HepG2 (cell line): ENCODE data around the gene BTAF1. TPM values are rescaled to one million over a fixed set of nuclear protein-coding genes. Genes with fewer than 3 reads are reported as not detected.

Experiments
- ATAC-seq: fragments of 200-7000 bp; cut with Tn5 transposase; 3 replicates; pipeline ENCODE4 v1.9.1; 2020; ENCODE audit warnings: mild to moderate bottlenecking, moderate library complexity
- BruUV-seq: library from RNA; stranded (reverse); fragments of 400-500 nt; replicated peaks from 2 replicates; lab custom pipeline; 2021; lab: Mats Ljungman, UMichigan
- CTCF ChIA-PET: fragments of 300-600 bp; formaldehyde crosslinking; extraction: SDS; loops from one replicate; lab custom pipeline; 2021; ENCODE audit warnings: low total read pairs, inconsistent platforms, low intra/inter-chr PET ratio; lab: Yijun Ruan, JAX
- POLR2A ChIA-PET: fragments of 350-600 bp; sonication (Branson Sonifier 250); formaldehyde crosslinking; loops from one replicate; lab custom pipeline; 2020; ENCODE audit warnings: antibody characterized with exemption, inconsistent platforms; lab: Yijun Ruan, JAX
- DNase-seq: peaks from one replicate; pipeline ENCODE4 v3.0.0-alpha.2; 2015; ENCODE audit warnings: low spot score
- FAIRE-seq: peaks from 3 replicates; lab custom pipeline; 2011; peaks lifted over from hg19 to GRCh38; lab: Jason Lieb, UNC
- H2AFZ ChIP-seq: one replicate; pipeline ENCODE4 v1.6.1; 2011; ENCODE audit warnings: low read length, inconsistent platforms
- H3K27ac ChIP-seq: fragments of 300-600 bp; 3 replicates; pipeline ENCODE4 v1.8.0; 2011; ENCODE audit warnings: mixed run types, mild to moderate bottlenecking, mixed read lengths, low read length, inconsistent platforms; ENCODE audit not compliant: insufficient read depth; ENCODE audit errors: extremely low read length
- H3K27me3 ChIP-seq, 2 experiments: fragments of 200-600 bp in 1 of 2; 2 replicates in 1 of 2; 3 replicates in 1 of 2; pipeline versions ENCODE4 v1.6.0 to v1.8.0; 2011; ENCODE audit warnings: low read length in 2 of 2, mild to moderate bottlenecking in 2 of 2, moderate library complexity in 2 of 2, inconsistent platforms in 1 of 2; ENCODE audit not compliant: insufficient read depth in 2 of 2, control insufficient read depth in 1 of 2
- H3K36me3 ChIP-seq, 2 experiments: fragments of 200-600 bp in 1 of 2; replicated peaks in 1 of 2; 2 replicates in 1 of 2; 3 replicates in 1 of 2; pipeline versions ENCODE4 v1.5.1 to v1.8.0; 2011; ENCODE audit warnings: low read length in 2 of 2, inconsistent platforms in 1 of 2; ENCODE audit not compliant: insufficient read depth in 2 of 2, control insufficient read depth in 1 of 2
- H3K4me1 ChIP-seq: 2 replicates; pipeline ENCODE4 v1.5.1; 2012; ENCODE audit warnings: low read length, inconsistent platforms; ENCODE audit not compliant: insufficient read depth
- H3K4me2 ChIP-seq: 2 replicates; pipeline ENCODE4 v1.6.0; 2011; ENCODE audit warnings: low read depth, low read length, inconsistent platforms
- H3K4me3 ChIP-seq, 3 experiments: fragments of 200-600 bp in 1 of 3; sonication (generic), shearing (Covaris generic) in 1 of 3; replicated peaks in 1 of 3; 2 replicates each; pipeline ENCODE4 v1.5.1; 2011 to 2016; ENCODE audit warnings: low read length in 3 of 3, inconsistent platforms in 2 of 3, low read depth in 2 of 3, mild to moderate bottlenecking in 2 of 3, control low read depth in 1 of 3, mixed read lengths in 1 of 3; ENCODE audit not compliant: insufficient read depth in 1 of 3
- H3K79me2 ChIP-seq: one replicate; pipeline ENCODE4 v1.6.1; 2011; ENCODE audit warnings: low read length, inconsistent platforms; ENCODE audit not compliant: insufficient read depth
- H3K9ac ChIP-seq: 2 replicates; pipeline ENCODE4 v1.6.0; 2011; ENCODE audit warnings: mild to moderate bottlenecking, low read depth, low read length, inconsistent platforms; ENCODE audit not compliant: insufficient read depth
- H3K9me3 ChIP-seq: 2 replicates; pipeline ENCODE4 v1.5.1; 2012; ENCODE audit warnings: mild to moderate bottlenecking, low read length
- H4K20me1 ChIP-seq: 2 replicates; pipeline ENCODE4 v1.6.0; 2011; ENCODE audit warnings: inconsistent platforms, mild to moderate bottlenecking, low read length, moderate library complexity; ENCODE audit not compliant: insufficient read depth
- ARID4A ChIP-seq: sonication (generic); formaldehyde crosslinking; IDR thresholded peaks from 2 replicates; pipeline ENCODE4 v1.5.0; 2020; ENCODE audit warnings: mild to moderate bottlenecking, missing genetic modification reagents, borderline replicate concordance
- DMAP1 ChIP-seq: IDR thresholded peaks from 2 replicates; pipeline ENCODE4 v1.6.1; 2016
- EZH2 ChIP-seq: conservative IDR thresholded peaks from 2 replicates; pipeline ENCODE4 v1.6.1; 2012; ENCODE audit warnings: mild to moderate bottlenecking, low read depth, low read length, moderate library complexity
- MEIS2 ChIP-seq: sonication (generic); formaldehyde crosslinking; IDR thresholded peaks from 2 replicates; pipeline ENCODE4 v1.9.0; 2021; ENCODE audit warnings: mild to moderate bottlenecking, missing genetic modification reagents
- MTF2 ChIP-seq: sonication (generic); formaldehyde crosslinking; IDR thresholded peaks from 2 replicates; pipeline ENCODE4 v1.5.0; 2020; ENCODE audit warnings: missing genetic modification reagents, borderline replicate concordance
- ONECUT2 ChIP-seq: sonication (generic); formaldehyde crosslinking; IDR thresholded peaks from 2 replicates; pipeline ENCODE4 v1.4.0; 2020; ENCODE audit warnings: missing genetic modification reagents
- PHF8 ChIP-seq: sonication (generic); formaldehyde crosslinking; IDR thresholded peaks from 2 replicates; pipeline ENCODE4 v1.5.0; 2020; ENCODE audit warnings: missing genetic modification reagents
- PLRG1 ChIP-seq: fragments of 450-650 bp; conservative IDR thresholded peaks from 2 replicates; pipeline ENCODE4 v1.6.1; 2016
- TBX2 ChIP-seq: sonication (generic); formaldehyde crosslinking; IDR thresholded peaks from 2 replicates; pipeline ENCODE4 v1.5.0; 2020; ENCODE audit warnings: missing genetic modification reagents, mild to moderate bottlenecking, borderline replicate concordance
- TFE3 ChIP-seq: IDR thresholded peaks from 2 replicates; pipeline ENCODE4 v1.6.1; 2016
- TRIM24 ChIP-seq: sonication (generic); formaldehyde crosslinking; IDR thresholded peaks from 2 replicates; pipeline ENCODE4 v1.8.0; 2022; ENCODE audit warnings: mild to moderate bottlenecking, missing genetic modification reagents
- TSC22D2 ChIP-seq: sonication (generic); formaldehyde crosslinking; IDR thresholded peaks from 2 replicates; pipeline ENCODE4 v1.5.1; 2020; ENCODE audit warnings: missing genetic modification reagents, mild to moderate bottlenecking, borderline replicate concordance
- ZBTB1 ChIP-seq: sonication (generic); formaldehyde crosslinking; IDR thresholded peaks from 2 replicates; pipeline ENCODE4 v1.4.0; 2020; ENCODE audit warnings: missing genetic modification reagents, borderline replicate concordance
- ZNF20 ChIP-seq: sonication (generic); formaldehyde crosslinking; IDR thresholded peaks from 2 replicates; pipeline ENCODE4 v1.4.0; 2020; ENCODE audit warnings: mild to moderate bottlenecking, moderate library complexity, missing genetic modification reagents
- ZNF550 ChIP-seq: sonication (generic); formaldehyde crosslinking; IDR thresholded peaks from 2 replicates; pipeline ENCODE4 v1.4.0; 2020; ENCODE audit warnings: mild to moderate bottlenecking, missing genetic modification reagents, borderline replicate concordance
- ZNF782 ChIP-seq: sonication (generic); formaldehyde crosslinking; IDR thresholded peaks from 2 replicates; pipeline ENCODE4 v1.4.0; 2020; ENCODE audit warnings: missing genetic modification reagents, mild to moderate bottlenecking, borderline replicate concordance
- ZSCAN21 ChIP-seq: sonication (generic); formaldehyde crosslinking; IDR thresholded peaks from 2 replicates; pipeline ENCODE4 v1.8.0; 2022; ENCODE audit warnings: mild to moderate bottlenecking, missing genetic modification reagents, moderate library complexity, borderline replicate concordance
- WGBS: methylation state at CpG from one replicate; pipeline ENCODE4 v1.1.6; 2017; ENCODE audit warnings: low lambda C conversion rate; 5-methylcytosine and 5-hydroxymethylcytosine counted together
- in situ Hi-C: cut with HindIII; loops from 2 replicates; pipeline ENCODE4 v1.10.0; 2017; ENCODE audit warnings: low pct_unique_long_range_greater_than_20kb; ENCODE audit not compliant: extremely low pct_ligation_motif_present
- intact Hi-C: fragments of 100-400 bp; cut with micrococcal nuclease; formaldehyde crosslinking; loops from one replicate; pipeline ENCODE4 v1.10.0; 2022; ENCODE audit not compliant: unreplicated experiment
- polyA plus RNA-seq, 8 experiments: library from polyadenylated mRNA; depleted of rRNA in 3 of 8; stranded (reverse) in 7 of 8; unstranded in 1 of 8; fragments of >200 nt; fragmentation: Illumina TruSeq in 4 of 8; extraction: Trizol in 4 of 8; gene quantifications; 2 replicates each; pipeline versions ENCODE4 v1.2.1 to v1.2.3, GENCODE V29; 2011 to 2016; ENCODE audit warnings: low read depth in 4 of 8, missing spikeins in 1 of 8, mixed read lengths in 1 of 8; ENCODE audit not compliant: insufficient read depth in 1 of 8
- total RNA-seq, 5 experiments: library from RNA; depleted of rRNA; stranded (reverse); fragments of >200 nt; fragmentation: Illumina TruSeq; extraction: Trizol; gene quantifications; 2 replicates each; pipeline ENCODE4 v1.2.3, GENCODE V29; 2016; ENCODE audit warnings: low read depth in 1 of 5

The BTAF1 gene
- total and polyA plus RNA-seq, 2 of the 13 experiments (the other 11 are each of a cell fraction or from before 2014, with no cell fraction given), result 38.6 to 54.1 TPM

GRCh38 chr10:91931526-91932190, 8.1 kb downstream of the BTAF1 start:
- FAIRE-seq, result no peak
- H3K79me2 ChIP-seq, result peaks cover 90% of the 10 kb centered on the region

More at GRCh38 chr10:91931526-91932190, 8.1 kb downstream of the BTAF1 start:
- Histone ChIP-seq H3K4me1 (peaks cover 39% of the 10 kb centered on the region), H4K20me1 (peaks cover 9% of the 10 kb centered on the region), H3K4me2 (no peak overlapping the region), H3K9me3 (no peaks in the 10 kb centered on the region), H3K27me3 (no peaks in the 10 kb centered on the region), H3K9ac (no peak overlapping the region), H2AFZ (no peak overlapping the region), H3K36me3 (peaks cover 14 to 46% of the 10 kb centered on the region in 2 experiments; a peak in 4 of 5 replicates), H3K27ac (no peak overlapping the region), H3K4me3 (no peak overlapping the region)
- no peak for TF ChIP-seq ZSCAN21 (CRISPR knock-in tag)
- no peak for TF ChIP-seq DMAP1
- no peak for TF ChIP-seq MEIS2 (CRISPR knock-in tag)
- TF ChIP-seq TRIM24, result no peak
- TF ChIP-seq ZNF550 (CRISPR knock-in tag), result no peak
- TF ChIP-seq TBX2 (CRISPR knock-in tag), result no peak
- TF ChIP-seq PHF8 (CRISPR knock-in tag), result no peak
- no peak for TF ChIP-seq ARID4A
- TF ChIP-seq TSC22D2 (CRISPR knock-in tag), result no peak
- TF ChIP-seq MTF2 (CRISPR knock-in tag), result no peak
- TF ChIP-seq PLRG1, result no peak
- TF ChIP-seq ZNF20 (CRISPR knock-in tag), result no peak
- TF ChIP-seq ONECUT2 (CRISPR knock-in tag), result no peak
- no peak for TF ChIP-seq TFE3 (CRISPR knock-in tag)
- TF ChIP-seq ZNF782 (CRISPR knock-in tag), result no peak
- TF ChIP-seq EZH2, result no peak
- TF ChIP-seq ZBTB1 (CRISPR knock-in tag), result no peak
- ChIA-PET POLR2A (interaction anchor here (2.0 kb wide), 1 partner anchor 8 kb away, joined by 8 read pairs; the partner anchor contains the start of gene BTAF1), CTCF (no interaction called here)
- no TSS peak for BruUV-seq
- ATAC-seq (no peak), DNase-seq (no peak)
- in situ Hi-C loops (no loop called here), intact Hi-C loops (no loop called here)
- WGBS, result 73% methylated on average over 3 of the region's 3 CpGs
